ENCODE measurements around the gene RILPL1. TPM values are rescaled to one million over a fixed set of nuclear protein-coding genes. Genes with fewer than 3 reads are reported as not detected.
"Not testable (repeated sequence)": the region's sequence is repeated elsewhere in the genome, so short reads cannot be mapped to it uniquely, and the experiment has no call there.

Gene RILPL1, protein sequence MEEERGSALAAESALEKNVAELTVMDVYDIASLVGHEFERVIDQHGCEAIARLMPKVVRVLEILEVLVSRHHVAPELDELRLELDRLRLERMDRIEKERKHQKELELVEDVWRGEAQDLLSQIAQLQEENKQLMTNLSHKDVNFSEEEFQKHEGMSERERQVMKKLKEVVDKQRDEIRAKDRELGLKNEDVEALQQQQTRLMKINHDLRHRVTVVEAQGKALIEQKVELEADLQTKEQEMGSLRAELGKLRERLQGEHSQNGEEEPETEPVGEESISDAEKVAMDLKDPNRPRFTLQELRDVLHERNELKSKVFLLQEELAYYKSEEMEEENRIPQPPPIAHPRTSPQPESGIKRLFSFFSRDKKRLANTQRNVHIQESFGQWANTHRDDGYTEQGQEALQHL
- 12.4 and 13.2 TPM in 2 replicates for total RNA-seq (2014; rRNA removed; shearing (Covaris generic))

DNA sequence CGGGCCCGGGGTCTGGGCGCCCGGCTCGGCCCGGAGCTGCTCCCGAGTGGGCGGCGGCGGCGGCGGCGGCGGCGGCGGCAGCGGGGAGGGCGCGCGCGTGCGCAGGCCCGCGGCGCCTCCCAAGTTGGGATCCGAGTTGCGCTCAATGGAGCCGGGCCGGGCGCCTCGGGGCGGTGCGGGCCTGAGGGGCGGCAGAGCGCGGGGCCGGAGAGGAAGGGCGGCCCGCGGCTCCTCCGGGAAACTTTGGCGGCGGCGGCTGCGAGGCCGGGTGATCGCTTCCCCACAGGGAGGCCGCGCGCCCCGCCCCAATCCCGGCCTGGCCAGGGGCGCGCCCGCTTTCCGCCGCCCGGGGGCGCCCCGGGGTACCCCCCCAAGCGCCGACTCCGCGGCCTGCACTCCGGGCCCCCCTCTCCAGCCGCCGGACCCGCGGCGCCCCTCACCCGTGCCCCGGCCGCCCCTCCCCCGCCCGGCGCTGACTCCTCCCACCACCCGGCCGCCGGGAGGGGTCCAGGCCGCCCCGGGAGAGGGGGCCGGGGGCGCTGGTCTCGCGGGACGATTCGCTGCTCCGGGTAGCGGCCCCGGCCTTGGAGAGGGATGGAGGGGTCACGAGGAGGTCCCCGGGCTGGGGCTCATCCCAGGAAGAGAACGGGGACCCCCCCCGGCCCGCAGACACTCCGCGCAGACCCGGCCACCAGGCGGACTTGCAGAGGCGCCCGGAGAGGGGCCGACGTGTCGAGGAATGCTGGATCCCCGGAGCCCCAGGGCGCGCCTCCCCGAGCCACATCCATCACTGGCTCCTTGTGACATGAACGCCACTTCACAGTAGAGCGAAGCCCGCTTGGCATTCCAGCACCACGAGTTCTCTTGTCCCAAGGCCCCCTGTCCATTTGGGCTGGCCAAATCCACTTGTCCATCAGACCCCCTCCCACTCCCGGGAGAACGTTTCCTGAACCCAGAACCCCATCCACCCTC is at the start of gene RILPL1:
Gene RILPL1, minus strand, starts transcription at position 48 of the 972 bp plus-strand sequence. CDS start 237 bp downstream, outside the sequence.
- Histone ChIP-seq H3K27me3 (ENCODE audit: control insufficient read depth, insufficient read depth, low read length) (peaks cover 4% of the 10 kb centered on the region; the same call in 1 of the 2 replicates), H3K36me3 (replicated peaks; ENCODE audit: control insufficient read depth, insufficient read depth, low read length) (no peaks in the 10 kb centered on the region; the same call in 1 of the 2 replicates), H3K4me3 (ENCODE audit: insufficient read depth, low read depth, low read length) (peak within 1 kb of the TSS; percentile 79)
- DNase-seq = peak; percentile 94

DNA sequence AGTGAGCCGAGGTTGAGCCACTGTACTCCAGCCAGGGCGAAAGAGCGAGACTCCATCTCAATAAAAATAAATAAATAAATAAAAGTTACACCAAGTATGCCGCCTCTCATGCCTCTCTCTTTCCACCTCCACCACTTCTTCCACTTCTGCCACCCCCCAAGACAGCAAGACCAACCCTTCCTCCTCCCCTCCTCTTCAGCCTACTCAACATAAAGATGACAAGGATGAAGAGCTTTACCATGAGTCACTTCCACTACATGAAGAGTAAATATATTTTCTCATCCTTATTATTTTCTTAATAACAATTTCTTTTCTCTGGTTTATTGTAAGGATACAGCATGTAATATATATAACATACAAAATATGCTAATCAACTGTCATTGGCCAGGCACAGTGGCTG is 47.3 kb upstream of the RILPL1 start:
- no peak for DNase-seq
- Histone ChIP-seq H3K4me3 (ENCODE audit: insufficient read depth, low read depth, low read length) (no peak overlapping the region), H3K36me3 (replicated peaks; ENCODE audit: control insufficient read depth, insufficient read depth, low read length) (no peaks in the 10 kb centered on the region), H3K27me3 (ENCODE audit: control insufficient read depth, insufficient read depth, low read length) (no peaks in the 10 kb centered on the region)

DNA sequence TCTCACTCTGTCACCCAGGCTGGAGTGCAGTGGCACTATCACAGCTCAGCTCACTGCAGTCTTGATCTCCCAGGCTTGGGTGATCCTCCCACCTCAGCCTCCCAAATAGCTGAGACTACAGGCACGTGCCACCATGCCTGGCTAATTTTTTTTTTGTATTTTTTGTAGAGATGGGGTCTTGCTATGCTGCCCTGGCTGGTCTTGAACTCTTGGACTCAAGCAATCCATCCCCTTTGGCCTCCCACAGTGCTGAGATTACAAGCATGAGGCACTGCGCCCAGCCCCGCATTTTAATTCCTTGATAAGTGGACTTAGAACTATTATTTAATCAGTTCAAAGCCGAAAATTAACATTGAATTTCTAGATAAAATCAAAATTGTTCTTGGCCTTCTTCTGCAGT is 45.3 kb upstream of the RILPL1 start:
- DNase-seq; H3K36me3 ChIP-seq (replicated peaks; ENCODE audit: control insufficient read depth, insufficient read depth, low read length); H3K4me3 ChIP-seq (ENCODE audit: insufficient read depth, low read depth, low read length); H3K27me3 ChIP-seq (ENCODE audit: control insufficient read depth, insufficient read depth, low read length): not testable (repeated sequence)

DNA sequence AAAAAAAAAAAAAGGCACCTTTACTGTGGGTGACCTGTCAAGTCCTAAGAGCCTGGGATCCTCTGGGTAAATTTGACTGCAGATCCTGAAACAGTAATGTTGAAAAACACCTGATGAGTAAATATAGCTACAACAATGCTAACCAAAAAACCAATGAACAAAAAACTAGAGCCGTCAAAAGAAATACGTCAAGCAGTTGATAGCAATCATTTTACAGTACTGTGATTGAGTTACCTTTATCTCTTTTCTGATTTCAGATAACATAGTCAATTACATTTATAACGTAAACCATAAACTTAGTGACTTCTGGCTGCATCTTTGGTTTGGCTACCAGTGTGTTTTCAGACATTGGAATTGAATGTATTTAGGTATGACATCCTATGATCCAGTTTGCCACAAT is 44.7 kb upstream of the RILPL1 start:
- no peak for DNase-seq
- Histone ChIP-seq H3K36me3 (replicated peaks; ENCODE audit: control insufficient read depth, insufficient read depth, low read length) (no peaks in the 10 kb centered on the region), H3K27me3 (ENCODE audit: control insufficient read depth, insufficient read depth, low read length) (no peaks in the 10 kb centered on the region), H3K4me3 (ENCODE audit: insufficient read depth, low read depth, low read length) (no peak overlapping the region)

DNA sequence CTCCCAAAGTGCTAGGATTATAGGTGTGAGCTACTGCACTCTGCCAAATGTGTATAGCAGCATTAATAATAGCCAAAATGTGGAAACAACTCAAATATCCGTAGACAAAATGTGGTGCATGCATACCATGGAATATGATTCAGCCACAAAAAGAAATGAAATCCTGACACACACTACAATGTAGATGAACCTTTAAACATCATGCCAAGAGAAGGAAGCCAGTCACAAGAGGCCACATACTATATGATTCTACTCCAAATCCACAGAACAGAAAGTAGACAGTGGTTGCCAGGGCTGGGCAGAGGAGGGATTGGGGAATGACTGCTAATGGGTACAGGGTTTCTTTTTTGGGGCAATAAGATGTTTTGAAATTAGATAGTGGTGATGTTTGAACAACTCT is 43.1 kb upstream of the RILPL1 start:
- DNase-seq = no peak
- H3K4me3 ChIP-seq (ENCODE audit: insufficient read depth, low read depth, low read length) = no peak overlapping the region

DNA sequence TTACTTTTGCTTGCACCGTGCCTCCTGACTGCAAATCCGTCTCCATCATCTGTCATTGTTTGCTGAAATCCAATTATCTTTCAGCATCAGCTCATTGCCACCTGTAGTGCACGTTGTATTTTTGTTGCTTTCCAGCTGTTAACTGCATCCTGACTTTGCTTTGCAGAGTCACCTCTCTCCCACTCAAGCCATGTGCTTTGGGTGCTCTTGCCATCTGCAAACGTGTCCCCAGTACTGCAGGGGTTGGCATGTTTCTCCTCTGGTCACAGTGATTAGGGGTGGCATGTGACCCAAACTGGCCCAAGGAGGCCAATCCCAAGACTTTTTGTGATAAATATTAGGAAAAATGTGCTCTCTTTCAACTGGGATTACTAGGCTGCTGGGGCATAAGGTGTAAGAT is 40.4 kb upstream of the RILPL1 start:
- Histone ChIP-seq H3K4me3 (ENCODE audit: insufficient read depth, low read depth, low read length) (no peak overlapping the region), H3K27me3 (ENCODE audit: control insufficient read depth, insufficient read depth, low read length) (no peaks in the 10 kb centered on the region), H3K36me3 (replicated peaks; ENCODE audit: control insufficient read depth, insufficient read depth, low read length) (no peaks in the 10 kb centered on the region)
- DNase-seq = no peak

More for the DNA sequence above, 43.1 kb upstream of the RILPL1 start:
- H3K36me3 ChIP-seq (replicated peaks; ENCODE audit: control insufficient read depth, insufficient read depth, low read length) = no peaks in the 10 kb centered on the region
- H3K27me3 ChIP-seq (ENCODE audit: control insufficient read depth, insufficient read depth, low read length) = no peaks in the 10 kb centered on the region

DNA sequence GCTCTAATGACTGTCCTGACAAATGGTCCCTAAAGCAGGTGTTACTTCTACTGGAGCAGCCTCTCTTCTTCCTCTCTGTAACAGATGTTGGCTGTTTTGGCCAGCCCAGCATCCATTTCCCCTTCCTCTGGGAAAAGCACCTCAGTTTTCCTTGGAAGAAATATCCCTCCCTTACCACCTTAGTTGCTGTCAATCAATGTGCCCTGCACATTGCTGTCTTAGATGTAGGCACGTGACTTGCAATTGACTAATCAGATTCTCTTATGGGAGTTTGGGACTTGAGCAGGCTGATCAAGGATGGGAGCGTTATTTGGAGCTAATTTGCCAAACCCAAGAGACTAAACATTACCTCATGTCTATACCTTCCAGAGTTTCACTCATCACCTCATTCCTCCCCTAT is 38.9 kb upstream of the RILPL1 start:
- H3K36me3 ChIP-seq (replicated peaks; ENCODE audit: control insufficient read depth, insufficient read depth, low read length) = no peaks in the 10 kb centered on the region
- no peak for DNase-seq
- no peak overlapping the region for H3K4me3 ChIP-seq (ENCODE audit: insufficient read depth, low read depth, low read length)
- H3K27me3 ChIP-seq (ENCODE audit: control insufficient read depth, insufficient read depth, low read length) = no peaks in the 10 kb centered on the region

DNA sequence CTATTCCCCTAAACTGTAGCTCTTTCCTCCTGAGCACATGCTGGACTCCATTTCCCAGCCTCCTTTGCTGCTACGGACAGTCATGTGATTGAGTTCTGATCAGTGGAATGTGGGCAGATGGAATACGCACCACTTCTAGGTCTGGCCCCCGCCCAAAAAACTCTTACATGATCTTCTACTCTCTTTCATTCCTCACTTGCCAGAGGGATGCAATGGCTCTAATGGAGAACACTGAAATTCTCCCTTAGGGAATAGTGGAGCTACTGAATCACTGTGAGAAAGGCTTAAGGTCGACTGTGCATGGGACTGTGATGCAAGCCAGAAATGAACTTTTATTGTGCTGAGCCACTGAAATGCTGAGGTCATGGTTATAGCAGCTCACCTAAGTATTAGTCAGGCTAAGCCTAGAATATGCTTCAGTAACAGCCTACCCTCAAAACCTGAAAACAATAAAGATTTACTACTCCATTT is 37.9 kb upstream of the RILPL1 start:
- no peak overlapping the region for H3K4me3 ChIP-seq (ENCODE audit: insufficient read depth, low read depth, low read length)
- DNase-seq = peak; percentile 40
- no peaks in the 10 kb centered on the region for H3K36me3 ChIP-seq (replicated peaks; ENCODE audit: control insufficient read depth, insufficient read depth, low read length)
- no peaks in the 10 kb centered on the region for H3K27me3 ChIP-seq (ENCODE audit: control insufficient read depth, insufficient read depth, low read length)

DNA sequence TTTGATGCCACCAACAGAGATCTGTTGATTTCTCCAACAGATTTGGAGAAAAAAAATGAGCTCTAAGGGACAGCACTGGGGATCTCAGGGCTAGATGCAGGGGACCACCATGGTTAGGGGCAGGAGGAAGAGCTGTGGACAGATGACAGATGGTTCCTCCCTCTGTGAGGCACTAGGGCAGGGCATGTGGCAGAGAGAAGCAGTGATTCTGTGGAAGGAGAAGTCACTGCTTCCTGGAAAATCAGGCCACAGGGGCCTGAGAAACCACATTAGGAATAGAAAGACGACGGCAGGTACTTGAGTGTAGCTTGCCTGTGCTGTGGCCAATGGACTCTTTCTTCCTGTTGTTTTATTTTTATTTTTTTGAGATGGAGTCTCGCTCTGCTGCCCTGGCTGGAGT is 25.9 kb upstream of the RILPL1 start:
- no peak overlapping the region for H3K4me3 ChIP-seq (ENCODE audit: insufficient read depth, low read depth, low read length)

DNA sequence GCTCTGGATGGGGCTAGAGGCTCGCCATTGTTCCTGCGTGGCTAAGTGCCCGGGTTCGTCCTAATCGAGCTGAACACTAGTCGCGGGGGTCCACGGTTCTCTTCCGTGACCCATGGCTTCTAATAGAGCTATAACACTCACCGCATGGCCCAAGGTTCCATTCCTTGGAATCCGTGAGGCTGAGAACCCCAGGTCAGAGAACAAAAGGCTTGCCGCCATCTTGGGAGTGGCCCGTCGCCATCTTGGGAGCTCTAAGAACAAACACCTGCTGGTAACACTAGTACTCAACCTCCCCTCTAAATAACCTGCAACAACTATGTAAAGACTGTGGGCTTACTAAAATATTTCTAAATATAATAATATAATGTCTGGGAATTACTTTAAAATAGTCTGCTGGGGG is 25.0 kb upstream of the RILPL1 start:
- H3K36me3 ChIP-seq (replicated peaks; ENCODE audit: control insufficient read depth, insufficient read depth, low read length); H3K27me3 ChIP-seq (ENCODE audit: control insufficient read depth, insufficient read depth, low read length); H3K4me3 ChIP-seq (ENCODE audit: insufficient read depth, low read depth, low read length); DNase-seq: not testable (repeated sequence)

More for the DNA sequence above, 25.9 kb upstream of the RILPL1 start:
- no peaks in the 10 kb centered on the region for H3K36me3 ChIP-seq (replicated peaks; ENCODE audit: control insufficient read depth, insufficient read depth, low read length)
- no peaks in the 10 kb centered on the region for H3K27me3 ChIP-seq (ENCODE audit: control insufficient read depth, insufficient read depth, low read length)
- no peak for DNase-seq

DNA sequence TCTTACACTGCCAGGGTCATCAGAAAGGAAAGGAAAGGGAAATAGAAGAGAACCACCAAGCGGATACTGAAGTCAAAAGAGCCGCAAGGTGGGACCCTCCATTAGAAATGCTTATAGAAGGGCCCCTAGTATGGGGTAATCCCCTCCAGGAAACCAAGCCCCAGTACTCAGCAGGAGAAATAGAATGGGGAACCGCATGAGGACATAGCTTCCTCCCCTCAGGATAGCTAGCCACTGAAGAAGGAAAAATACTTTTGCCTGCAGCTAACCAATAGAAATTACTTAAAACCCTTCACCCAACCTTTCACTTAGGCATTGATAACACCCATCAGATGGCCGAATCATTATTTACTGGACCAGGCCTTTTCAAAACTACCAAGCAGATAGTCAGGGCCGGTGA is 21.3 kb upstream of the RILPL1 start:
- not testable (repeated sequence) for H3K27me3 ChIP-seq (ENCODE audit: control insufficient read depth, insufficient read depth, low read length); H3K36me3 ChIP-seq (replicated peaks; ENCODE audit: control insufficient read depth, insufficient read depth, low read length); H3K4me3 ChIP-seq (ENCODE audit: insufficient read depth, low read depth, low read length); DNase-seq

DNA sequence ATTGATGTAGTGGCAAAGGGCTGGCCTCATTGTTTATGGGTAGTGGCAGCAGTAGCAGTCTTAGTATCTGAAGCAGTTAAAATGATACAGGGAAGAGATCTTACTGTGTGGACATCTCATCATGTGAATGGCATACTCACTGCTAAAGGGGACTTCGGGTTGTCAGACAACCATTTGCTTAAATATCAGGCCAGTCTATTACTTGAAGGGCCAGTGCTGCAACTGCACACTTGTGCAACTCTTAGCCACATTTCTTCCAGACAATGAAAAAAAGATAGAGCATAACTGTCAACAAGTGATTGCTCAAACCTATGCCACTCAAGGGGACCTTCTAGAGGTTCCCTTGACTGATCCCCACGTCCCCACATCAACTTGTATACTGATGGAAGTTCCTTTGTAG is 20.6 kb upstream of the RILPL1 start:
- DNase-seq; H3K36me3 ChIP-seq (replicated peaks; ENCODE audit: control insufficient read depth, insufficient read depth, low read length); H3K4me3 ChIP-seq (ENCODE audit: insufficient read depth, low read depth, low read length); H3K27me3 ChIP-seq (ENCODE audit: control insufficient read depth, insufficient read depth, low read length): not testable (repeated sequence)

DNA sequence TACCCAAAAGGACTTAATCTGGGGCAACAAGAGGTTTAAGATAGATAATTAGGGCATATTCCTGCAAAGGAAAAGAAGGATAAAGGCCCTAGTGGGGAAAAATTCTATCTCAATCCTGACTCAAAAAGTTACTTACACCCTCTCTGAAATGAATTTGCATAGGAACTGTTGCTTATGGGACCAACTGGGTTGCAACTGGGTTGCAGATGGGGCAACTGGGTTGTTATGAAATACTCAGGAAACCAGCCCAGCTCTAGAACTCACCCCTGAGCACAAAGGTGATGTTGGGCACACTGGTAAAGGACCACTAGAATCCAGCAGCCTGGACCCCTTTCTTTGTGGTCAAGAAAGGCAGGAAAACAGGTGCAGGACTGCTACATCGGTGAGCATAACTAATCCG is 17.2 kb upstream of the RILPL1 start:
- H3K36me3 ChIP-seq (replicated peaks; ENCODE audit: control insufficient read depth, insufficient read depth, low read length) = no peaks in the 10 kb centered on the region
- no peaks in the 10 kb centered on the region for H3K27me3 ChIP-seq (ENCODE audit: control insufficient read depth, insufficient read depth, low read length)
- DNase-seq = no peak
- no peak overlapping the region for H3K4me3 ChIP-seq (ENCODE audit: insufficient read depth, low read depth, low read length)

DNA sequence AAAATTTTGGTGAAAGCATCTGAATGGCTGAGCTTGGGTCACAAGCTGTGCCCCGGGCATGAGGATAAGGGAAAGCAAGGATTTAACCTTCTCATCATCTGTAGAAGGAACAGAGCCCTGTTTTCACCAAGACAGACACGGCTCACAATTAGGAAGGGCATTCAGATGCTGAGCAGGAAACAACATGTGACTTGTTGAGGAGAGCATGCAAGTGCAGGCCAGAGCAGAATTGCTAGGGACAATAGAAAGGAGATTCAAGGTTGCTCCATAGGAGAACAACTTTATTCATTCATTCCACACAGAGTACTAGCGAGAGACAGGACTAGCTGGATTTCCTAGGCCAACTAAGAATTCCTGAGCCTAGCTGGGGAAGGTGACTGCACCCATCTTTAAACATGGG is 14.6 kb upstream of the RILPL1 start:
- DNase-seq = no peak
- H3K4me3 ChIP-seq (ENCODE audit: insufficient read depth, low read depth, low read length) = no peak overlapping the region
- no peaks in the 10 kb centered on the region for H3K27me3 ChIP-seq (ENCODE audit: control insufficient read depth, insufficient read depth, low read length)
- no peaks in the 10 kb centered on the region for H3K36me3 ChIP-seq (replicated peaks; ENCODE audit: control insufficient read depth, insufficient read depth, low read length)

DNA sequence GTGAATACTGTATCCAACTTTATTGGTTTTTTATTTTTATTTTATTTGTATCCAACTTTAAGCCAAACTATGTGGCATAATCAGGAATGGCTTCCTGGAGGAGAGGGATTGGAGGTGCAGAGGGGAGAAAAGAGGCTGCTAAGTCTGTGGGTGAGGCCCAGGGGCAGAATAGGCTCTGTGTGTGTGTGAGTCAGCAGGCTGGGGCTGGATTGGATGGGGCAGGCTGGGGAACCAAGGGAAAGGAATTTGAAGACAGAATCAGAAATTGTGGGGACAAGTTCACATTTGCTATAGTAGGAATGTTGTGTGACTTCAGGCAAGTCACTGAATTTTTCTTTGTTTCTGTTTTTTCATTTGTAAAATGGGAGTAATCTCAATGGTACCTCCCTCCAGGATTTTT is 12.8 kb upstream of the RILPL1 start:
- no peaks in the 10 kb centered on the region for H3K27me3 ChIP-seq (ENCODE audit: control insufficient read depth, insufficient read depth, low read length)
- no peaks in the 10 kb centered on the region for H3K36me3 ChIP-seq (replicated peaks; ENCODE audit: control insufficient read depth, insufficient read depth, low read length)
- H3K4me3 ChIP-seq (ENCODE audit: insufficient read depth, low read depth, low read length) = no peak overlapping the region
- no peak for DNase-seq
